Smooth muscle cell (in vitro differentiated cells): ENCODE data around the gene SAMD5. TPM values are rescaled to one million over a fixed set of nuclear protein-coding genes. Genes with fewer than 3 reads are reported as not detected.

ENCODE experiments used
- DNase-seq: peaks from one replicate; lab custom pipeline; 2025; ENCODE audit not compliant: unreplicated experiment; lab: John Stamatoyannopoulos, UW
- H2AFZ ChIP-seq: fragments of 200-600 bp; sonication (generic); 2 replicates; pipeline ENCODE4 v1.6.0; 2016; ENCODE audit warnings: antibody characterized with exemption, low read depth, mild to moderate bottlenecking
- H3F3A ChIP-seq: fragments of 200-600 bp; sonication (generic); 2 replicates; pipeline ENCODE4 v1.6.0; 2017; ENCODE audit warnings: antibody characterized with exemption, low read depth
- H3K27ac ChIP-seq: fragments of 200-600 bp; sonication (generic); 2 replicates; pipeline ENCODE4 v1.5.1; 2016; ENCODE audit warnings: low read depth, mild to moderate bottlenecking
- H3K27me3 ChIP-seq: fragments of 200-600 bp; sonication (generic); 2 replicates; pipeline ENCODE4 v1.6.1; 2016; ENCODE audit warnings: low read depth, mild to moderate bottlenecking
- H3K36me3 ChIP-seq: fragments of 200-600 bp; sonication (generic); 2 replicates; pipeline ENCODE4 v1.5.1; 2016; ENCODE audit warnings: low read depth
- H3K4me1 ChIP-seq: fragments of 200-600 bp; sonication (generic); 2 replicates; pipeline ENCODE4 v1.5.1; 2016; ENCODE audit warnings: low read depth
- H3K4me2 ChIP-seq: fragments of 200-600 bp; sonication (generic); 2 replicates; pipeline ENCODE4 v1.6.0; 2016; ENCODE audit warnings: mild to moderate bottlenecking
- H3K4me3 ChIP-seq: fragments of 200-600 bp; sonication (generic); 2 replicates; pipeline ENCODE4 v1.5.1; 2016; ENCODE audit warnings: mild to moderate bottlenecking
- H3K79me2 ChIP-seq: fragments of 200-600 bp; sonication (generic); 2 replicates; pipeline ENCODE4 v1.6.0; 2016; ENCODE audit warnings: low read depth, mild to moderate bottlenecking
- H3K9ac ChIP-seq: fragments of 200-600 bp; sonication (generic); 2 replicates; pipeline ENCODE4 v1.6.0; 2016; ENCODE audit warnings: low read depth
- H3K9me3 ChIP-seq: fragments of 200-600 bp; sonication (generic); replicated peaks from 2 replicates; pipeline ENCODE4 v1.5.1; 2016; ENCODE audit warnings: low read depth
- H4K20me1 ChIP-seq: fragments of 200-600 bp; sonication (generic); 2 replicates; pipeline ENCODE4 v1.6.0; 2016; ENCODE audit warnings: low read depth
- WGBS: methylation state at CpG from one replicate; pipeline ENCODE4 v1.1.7; 2016; ENCODE audit warnings: low lambda C conversion rate; 5-methylcytosine and 5-hydroxymethylcytosine counted together
- polyA plus RNA-seq: library from polyadenylated mRNA; unstranded; fragments of >200 nt; fragmentation: Nextera tagmentation; extraction: Ambion mirVana; gene quantifications from 2 replicates; pipeline ENCODE4 v1.2.1, GENCODE V29; 2016
- total RNA-seq: library from RNA; depleted of rRNA; stranded (reverse); fragments of >200 nt; gene quantifications from 2 replicates; pipeline ENCODE4 v1.2.3, GENCODE V29; 2014
- TF ChIP-seq, protein P1 (sequence below): fragments of 200-600 bp; sonication (generic); IDR thresholded peaks from 2 replicates; pipeline ENCODE4 v1.5.1; 2017; ENCODE audit warnings: borderline replicate concordance, mild to moderate bottlenecking, antibody characterized with exemption; ENCODE audit not compliant: insufficient read depth, poor library complexity, severe bottlenecking

The SAMD5 gene
- total and polyA plus RNA-seq, 2 experiments from 2014 or later: 2.9 to 10.3 TPM

DNA sequence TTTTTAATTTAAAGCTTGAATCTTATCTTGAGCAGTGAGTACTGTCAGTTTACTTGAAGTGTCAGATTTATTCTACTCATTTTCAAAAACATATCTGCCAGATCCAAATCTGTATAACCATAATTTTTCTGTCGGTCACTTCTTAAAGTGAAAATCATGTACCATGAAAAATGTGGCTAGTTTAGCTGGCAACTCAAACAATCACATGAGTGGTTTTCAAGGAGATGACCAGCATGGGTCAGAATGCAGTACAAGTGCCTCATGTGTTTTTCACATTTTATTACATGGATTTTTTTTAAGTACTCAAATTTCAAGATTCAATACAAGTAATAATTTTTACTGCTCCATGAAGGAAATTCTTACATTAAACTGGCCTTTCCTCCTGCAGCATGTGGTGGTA is 11.0 kb upstream of the SAMD5 start:
- DNase-seq: no peak
- WGBS: 95% methylated on average over 1 of the region's 1 CpG
- Histone ChIP-seq H4K20me1 (no peaks in the 10 kb centered on the region), H3F3A (no peaks in the 10 kb centered on the region), H3K9ac (no peak overlapping the region), H3K27me3 (peaks cover 4% of the 10 kb centered on the region), H3K4me2 (no peak overlapping the region), H3K27ac (no peak overlapping the region), H2AFZ (no peak overlapping the region), H3K36me3 (no peaks in the 10 kb centered on the region), H3K79me2 (no peaks in the 10 kb centered on the region), H3K4me1 (no peaks in the 10 kb centered on the region), H3K9me3 (peaks cover 3% of the 10 kb centered on the region), H3K4me3 (no peak overlapping the region)
- TF ChIP-seq, protein P1, sequence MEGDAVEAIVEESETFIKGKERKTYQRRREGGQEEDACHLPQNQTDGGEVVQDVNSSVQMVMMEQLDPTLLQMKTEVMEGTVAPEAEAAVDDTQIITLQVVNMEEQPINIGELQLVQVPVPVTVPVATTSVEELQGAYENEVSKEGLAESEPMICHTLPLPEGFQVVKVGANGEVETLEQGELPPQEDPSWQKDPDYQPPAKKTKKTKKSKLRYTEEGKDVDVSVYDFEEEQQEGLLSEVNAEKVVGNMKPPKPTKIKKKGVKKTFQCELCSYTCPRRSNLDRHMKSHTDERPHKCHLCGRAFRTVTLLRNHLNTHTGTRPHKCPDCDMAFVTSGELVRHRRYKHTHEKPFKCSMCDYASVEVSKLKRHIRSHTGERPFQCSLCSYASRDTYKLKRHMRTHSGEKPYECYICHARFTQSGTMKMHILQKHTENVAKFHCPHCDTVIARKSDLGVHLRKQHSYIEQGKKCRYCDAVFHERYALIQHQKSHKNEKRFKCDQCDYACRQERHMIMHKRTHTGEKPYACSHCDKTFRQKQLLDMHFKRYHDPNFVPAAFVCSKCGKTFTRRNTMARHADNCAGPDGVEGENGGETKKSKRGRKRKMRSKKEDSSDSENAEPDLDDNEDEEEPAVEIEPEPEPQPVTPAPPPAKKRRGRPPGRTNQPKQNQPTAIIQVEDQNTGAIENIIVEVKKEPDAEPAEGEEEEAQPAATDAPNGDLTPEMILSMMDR: no peak

GRCh38 chr6:147503587-147503986 is 4.9 kb upstream of the SAMD5 start:
- H2AFZ ChIP-seq: no peak overlapping the region
- 41% methylated on average over 3 of the region's 3 CpGs for WGBS

GRCh38 chr6:147504848-147505247 is 3.6 kb upstream of the SAMD5 start:
- Histone ChIP-seq H3F3A (no peaks in the 10 kb centered on the region), H4K20me1 (peaks cover 3% of the 10 kb centered on the region), H3K36me3 (no peaks in the 10 kb centered on the region), H3K27ac (no peak overlapping the region), H3K27me3 (no peaks in the 10 kb centered on the region), H3K79me2 (peaks cover 8% of the 10 kb centered on the region), H3K4me3 (no peak overlapping the region), H3K4me2 (no peak overlapping the region), H2AFZ (no peak overlapping the region), H3K9me3 (no peaks in the 10 kb centered on the region), H3K9ac (no peak overlapping the region), H3K4me1 (peaks cover 9% of the 10 kb centered on the region)
- DNase-seq: no peak
- 90% methylated on average over 2 of the region's 2 CpGs for WGBS
- TF ChIP-seq, protein P1: no peak

More at GRCh38 chr6:147503587-147503986, 4.9 kb upstream of the SAMD5 start:
- H3K27me3 ChIP-seq: no peaks in the 10 kb centered on the region
- H3K4me3 ChIP-seq: no peak overlapping the region
- DNase-seq: no peak
- H3K4me1 ChIP-seq: peaks cover 9% of the 10 kb centered on the region
- H3K9me3 ChIP-seq: no peaks in the 10 kb centered on the region
- no peak overlapping the region for H3K4me2 ChIP-seq
- H3K9ac ChIP-seq: no peak overlapping the region
- no peaks in the 10 kb centered on the region for H3K36me3 ChIP-seq
- no peak overlapping the region for H3K27ac ChIP-seq
- H3F3A ChIP-seq: no peaks in the 10 kb centered on the region
- H4K20me1 ChIP-seq: no peaks in the 10 kb centered on the region
- H3K79me2 ChIP-seq: no peaks in the 10 kb centered on the region
- TF ChIP-seq, protein P1: no peak

DNA sequence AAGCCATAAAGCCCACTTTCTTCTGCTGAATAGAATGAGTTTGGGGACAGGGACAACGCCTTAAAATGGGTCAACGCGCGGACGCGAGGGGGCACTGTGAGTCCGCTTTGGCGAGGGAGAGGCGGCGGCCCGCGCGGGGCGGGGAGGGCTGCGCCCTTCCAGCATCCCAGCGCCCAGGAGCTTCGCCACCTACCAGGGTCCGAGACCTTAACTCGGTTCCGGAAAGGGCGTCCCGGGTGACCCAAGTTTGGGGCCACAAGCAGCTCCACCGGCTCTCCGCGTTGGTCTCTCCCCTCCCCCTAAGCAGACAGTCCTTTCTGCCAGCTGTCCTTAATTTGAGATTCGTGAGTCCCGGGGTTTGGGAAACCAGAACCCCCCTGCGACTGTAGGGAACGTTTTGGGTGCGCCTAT is 1.8 kb upstream of the SAMD5 start:
- Histone ChIP-seq H3K27me3 (no peaks in the 10 kb centered on the region), H4K20me1 (peaks cover 19% of the 10 kb centered on the region), H2AFZ (peak overlapping the region; percentile 92), H3K4me2 (peak overlapping the region; percentile 96), H3K4me1 (peaks cover 9% of the 10 kb centered on the region), H3F3A (no peaks in the 10 kb centered on the region), H3K4me3 (peak overlapping the region; percentile 98), H3K36me3 (no peaks in the 10 kb centered on the region), H3K9me3 (no peaks in the 10 kb centered on the region), H3K27ac (no peak overlapping the region), H3K79me2 (peaks cover 26% of the 10 kb centered on the region), H3K9ac (no peak overlapping the region)
- 1% methylated on average over 27 of the region's 30 CpGs for WGBS
- TF ChIP-seq, protein P1: peak; percentile 91
- DNase-seq: peak; percentile 47
